ENCODE results near the gene MMUT. TPM values are rescaled to one million over a fixed set of nuclear protein-coding genes. Genes with fewer than 3 reads are reported as not detected.
"Not testable (repeated sequence)": the region's sequence is repeated elsewhere in the genome, so short reads cannot be mapped to it uniquely, and the experiment has no call there.

The MMUT gene
- total RNA-seq, 3 donors from 2014 or later = 15.1 to 23.2 (median 17.0) TPM

DNA sequence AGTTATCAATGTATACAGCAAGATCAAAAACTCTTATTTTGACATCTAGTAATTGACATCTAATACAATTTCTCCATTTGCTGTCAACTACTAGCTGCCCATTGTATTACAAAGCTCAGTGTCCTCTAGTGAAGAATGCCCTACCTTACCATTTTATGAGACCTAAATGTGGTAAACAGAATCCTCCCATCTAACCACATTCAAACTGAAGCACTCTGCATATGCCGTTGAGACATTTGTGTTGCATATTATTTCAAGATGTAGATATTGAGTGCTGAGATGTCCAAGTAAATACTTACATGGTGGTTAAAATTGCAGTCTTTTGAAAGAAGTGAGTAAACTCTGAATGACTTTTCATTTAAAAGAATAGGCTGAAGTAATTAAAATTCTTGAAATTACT, 36.1 kb upstream of the MMUT start:
- Histone ChIP-seq H3K4me1 (no peaks in the 10 kb centered on the region), H3K27me3 (no peaks in the 10 kb centered on the region), H3K36me3 (no peaks in the 10 kb centered on the region), H3K4me3 (no peak overlapping the region), H3K9me3 (no peaks in the 10 kb centered on the region), H3K27ac (no peak overlapping the region)
- no peak for DNase-seq (ENCODE audit: low spot score in 2 of 2)
- TF ChIP-seq POLR2AphosphoS5 (IDR thresholded peaks at IDR 0.05) (no peak), POLR2A (IDR thresholded peaks at IDR 0.05) (no peak)
- TF ChIP-seq, protein P1, sequence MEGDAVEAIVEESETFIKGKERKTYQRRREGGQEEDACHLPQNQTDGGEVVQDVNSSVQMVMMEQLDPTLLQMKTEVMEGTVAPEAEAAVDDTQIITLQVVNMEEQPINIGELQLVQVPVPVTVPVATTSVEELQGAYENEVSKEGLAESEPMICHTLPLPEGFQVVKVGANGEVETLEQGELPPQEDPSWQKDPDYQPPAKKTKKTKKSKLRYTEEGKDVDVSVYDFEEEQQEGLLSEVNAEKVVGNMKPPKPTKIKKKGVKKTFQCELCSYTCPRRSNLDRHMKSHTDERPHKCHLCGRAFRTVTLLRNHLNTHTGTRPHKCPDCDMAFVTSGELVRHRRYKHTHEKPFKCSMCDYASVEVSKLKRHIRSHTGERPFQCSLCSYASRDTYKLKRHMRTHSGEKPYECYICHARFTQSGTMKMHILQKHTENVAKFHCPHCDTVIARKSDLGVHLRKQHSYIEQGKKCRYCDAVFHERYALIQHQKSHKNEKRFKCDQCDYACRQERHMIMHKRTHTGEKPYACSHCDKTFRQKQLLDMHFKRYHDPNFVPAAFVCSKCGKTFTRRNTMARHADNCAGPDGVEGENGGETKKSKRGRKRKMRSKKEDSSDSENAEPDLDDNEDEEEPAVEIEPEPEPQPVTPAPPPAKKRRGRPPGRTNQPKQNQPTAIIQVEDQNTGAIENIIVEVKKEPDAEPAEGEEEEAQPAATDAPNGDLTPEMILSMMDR (IDR thresholded peaks at IDR 0.05) = no peak
- intact Hi-C loops (cut with DNase I; ENCODE audit: low total_unique reads) = no loop called here

DNA sequence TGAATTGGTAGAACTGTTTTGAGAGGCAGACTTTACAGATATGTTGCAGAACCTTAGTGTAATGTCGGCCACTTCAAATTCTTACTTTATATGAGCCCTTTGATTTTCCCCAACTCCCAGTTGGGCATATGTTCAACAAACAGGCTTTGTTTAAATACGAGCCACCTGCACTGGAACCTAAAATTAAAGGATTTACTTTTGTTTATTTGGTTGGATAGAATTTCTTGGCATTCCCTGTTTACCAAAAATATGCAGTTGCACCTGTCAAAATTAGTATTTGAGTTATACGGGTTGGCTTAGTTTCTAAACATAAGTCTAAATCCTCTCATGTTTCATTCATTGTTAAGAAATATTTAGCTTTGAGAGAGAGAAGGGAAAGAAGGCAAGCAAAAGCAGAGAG, 34.3 kb upstream of the MMUT start:
- Histone ChIP-seq H3K4me1 (no peaks in the 10 kb centered on the region), H3K27me3 (no peaks in the 10 kb centered on the region), H3K4me3 (no peak overlapping the region), H3K36me3 (no peaks in the 10 kb centered on the region), H3K9me3 (no peaks in the 10 kb centered on the region), H3K27ac (no peak overlapping the region)
- no peak for TF ChIP-seq POLR2AphosphoS5 (IDR thresholded peaks at IDR 0.05)
- DNase-seq (ENCODE audit: low spot score in 2 of 2) = no peak
- intact Hi-C loops (cut with DNase I; ENCODE audit: low total_unique reads) = no loop called here

DNA sequence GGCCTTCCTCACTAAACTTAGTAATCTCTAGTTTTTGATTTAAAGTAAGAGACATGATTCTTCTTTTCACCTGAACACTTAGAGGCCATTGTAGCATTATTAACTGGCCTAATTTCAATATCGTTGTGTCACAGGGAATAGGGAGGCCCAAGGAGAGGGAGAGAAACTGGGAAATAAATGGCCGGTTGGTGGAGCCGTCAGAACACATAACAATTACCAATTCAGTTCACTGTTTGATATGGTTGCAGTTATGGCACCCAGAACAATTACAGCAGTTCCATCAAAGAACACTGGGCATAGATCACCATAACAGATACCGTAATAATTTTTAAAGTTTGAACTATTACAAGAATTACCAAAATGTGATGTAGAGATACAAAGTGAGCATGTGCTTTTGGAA, 27.6 kb upstream of the MMUT start:
- TF ChIP-seq, protein P1 (IDR thresholded peaks at IDR 0.05) = no peak
- TF ChIP-seq POLR2AphosphoS5 (IDR thresholded peaks at IDR 0.05) (no peak), POLR2A (IDR thresholded peaks at IDR 0.05) (no peak)
- Histone ChIP-seq H3K27me3 (no peaks in the 10 kb centered on the region), H3K36me3 (no peaks in the 10 kb centered on the region), H3K4me1 (no peaks in the 10 kb centered on the region), H3K9me3 (no peaks in the 10 kb centered on the region), H3K27ac (no peak overlapping the region), H3K4me3 (no peak overlapping the region)
- intact Hi-C loops (cut with DNase I; ENCODE audit: low total_unique reads) = no loop called here
- no peak for DNase-seq (ENCODE audit: low spot score in 2 of 2)

DNA sequence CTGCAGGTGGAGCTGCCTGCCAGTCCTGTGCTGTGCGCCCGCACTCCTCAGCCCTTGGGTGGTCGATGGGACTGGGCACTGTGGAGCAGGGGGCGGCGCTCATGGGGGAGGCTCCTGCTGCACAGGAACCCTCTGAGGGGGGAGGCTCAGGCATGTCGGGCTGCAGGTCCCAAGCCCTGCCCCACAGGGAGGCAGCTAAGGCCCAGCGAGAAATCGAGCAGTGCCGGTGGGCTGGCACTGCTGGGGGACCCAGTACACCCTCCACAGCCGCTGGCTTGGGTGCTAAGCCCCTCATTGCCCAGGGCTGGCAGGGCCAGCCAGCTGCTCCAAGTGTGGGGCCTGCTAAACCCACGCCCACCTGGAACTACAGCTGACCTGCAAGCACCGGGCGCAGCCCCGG, 20.3 kb upstream of the MMUT start:
- intact Hi-C loops (cut with DNase I; ENCODE audit: low total_unique reads) = not testable (repeated sequence)

DNA sequence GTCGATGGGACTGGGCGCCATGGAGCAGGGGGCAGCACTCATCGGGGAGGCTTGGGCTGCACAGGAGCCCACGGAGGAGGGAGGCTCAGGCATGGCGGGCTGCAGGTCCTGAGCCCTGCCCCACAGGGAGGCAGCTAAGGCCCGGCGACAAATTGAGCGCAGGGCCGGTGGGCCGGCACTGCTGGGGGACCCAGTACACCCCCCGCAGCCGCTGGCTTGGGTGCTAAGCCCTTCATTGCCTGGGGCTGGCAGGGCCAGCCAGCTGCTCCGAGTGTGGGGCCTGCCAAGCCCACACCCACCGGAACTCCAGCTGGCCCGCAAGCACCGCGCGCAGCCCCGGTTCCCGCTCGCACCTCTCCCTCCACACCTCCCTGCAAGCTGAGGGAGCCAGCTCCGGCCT, 18.8 kb upstream of the MMUT start:
- H3K4me3 ChIP-seq; H3K9me3 ChIP-seq; H3K36me3 ChIP-seq; H3K27me3 ChIP-seq; H3K27ac ChIP-seq; H3K4me1 ChIP-seq; DNase-seq (ENCODE audit: low spot score in 2 of 2); intact Hi-C loops (cut with DNase I; ENCODE audit: low total_unique reads): not testable (repeated sequence)

More for the DNA sequence above, 20.3 kb upstream of the MMUT start:
- not testable (repeated sequence) for H3K27ac ChIP-seq; H3K4me1 ChIP-seq; H3K9me3 ChIP-seq; DNase-seq (ENCODE audit: low spot score in 2 of 2); H3K36me3 ChIP-seq; H3K27me3 ChIP-seq; H3K4me3 ChIP-seq

DNA sequence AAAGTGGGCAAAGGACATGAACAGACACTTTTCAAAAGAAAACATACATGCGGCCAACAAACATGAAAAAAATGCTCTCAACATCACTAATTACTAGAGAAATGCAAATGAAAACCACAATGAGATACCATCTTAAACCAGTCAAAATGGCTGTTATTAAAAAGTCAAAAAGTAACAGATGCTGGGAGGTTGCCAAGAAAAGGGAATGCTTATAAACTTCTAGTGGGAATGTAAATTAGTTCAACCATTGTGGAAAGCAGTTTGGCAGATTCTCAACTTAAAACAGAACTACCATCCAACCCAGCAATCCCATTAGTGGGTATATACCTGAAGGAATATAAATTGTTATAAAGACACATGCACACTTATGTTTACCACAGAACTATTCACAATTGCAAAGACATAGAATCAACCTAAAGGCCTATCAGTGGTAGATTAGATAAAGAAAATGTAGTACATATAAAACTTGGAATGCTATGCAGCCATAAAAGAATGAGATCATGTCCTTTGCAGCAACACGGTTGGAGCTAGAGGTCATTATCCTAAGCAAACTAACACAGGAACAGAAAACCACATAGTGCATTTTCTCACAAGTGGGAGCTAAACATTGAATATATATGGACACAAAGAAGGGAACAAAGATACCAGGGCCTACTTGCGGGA, 16.4 kb upstream of the MMUT start:
- no peaks in the 10 kb centered on the region for H3K27me3 ChIP-seq
- intact Hi-C loops (cut with DNase I; ENCODE audit: low total_unique reads) = no loop called here
- TF ChIP-seq POLR2AphosphoS5 (IDR thresholded peaks at IDR 0.05) = no peak
- TF ChIP-seq POLR2A (IDR thresholded peaks at IDR 0.05) = no peak
- TF ChIP-seq, protein P1 (IDR thresholded peaks at IDR 0.05) = no peak
- H3K4me3 ChIP-seq = no peak overlapping the region
- H3K27ac ChIP-seq = no peak overlapping the region
- no peaks in the 10 kb centered on the region for H3K36me3 ChIP-seq
- H3K9me3 ChIP-seq = no peaks in the 10 kb centered on the region
- no peak for DNase-seq (ENCODE audit: low spot score in 2 of 2)
- H3K4me1 ChIP-seq = no peaks in the 10 kb centered on the region

DNA sequence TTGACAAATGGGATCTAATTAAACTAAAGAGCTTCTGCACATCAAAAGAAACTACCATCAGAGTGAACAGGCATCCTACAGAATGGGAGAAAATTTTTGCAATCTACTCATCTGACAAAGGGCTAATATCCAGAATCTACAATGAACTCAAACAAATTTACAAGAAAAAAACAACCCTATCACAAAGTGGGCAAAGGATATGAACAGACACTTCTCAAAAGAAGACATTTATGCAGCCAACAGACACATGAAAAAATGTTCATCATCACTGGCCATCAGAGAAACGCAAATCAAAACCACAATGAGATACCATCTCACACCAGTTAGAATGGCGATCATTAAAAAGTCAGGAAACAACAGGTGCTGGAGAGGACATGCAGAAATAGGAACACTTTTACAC, 13.5 kb upstream of the MMUT start:
- H3K4me3 ChIP-seq; intact Hi-C loops (cut with DNase I; ENCODE audit: low total_unique reads); H3K36me3 ChIP-seq: not testable (repeated sequence)

More for the DNA sequence above, 13.5 kb upstream of the MMUT start:
- H3K9me3 ChIP-seq; H3K27ac ChIP-seq; H3K4me1 ChIP-seq; DNase-seq (ENCODE audit: low spot score in 2 of 2); H3K27me3 ChIP-seq: not testable (repeated sequence)
